Measurements from ENCODE around the gene SART1.
A peak's percentile ranks its signal among the peaks of the same experiment; 100 is the strongest.

The SART1 gene

GRCh38 chr11:65988791-65989592, 27.5 kb downstream of the SART1 start:
- ChIA-PET CTCF (interaction anchor here (0.6 to 44.9 kb wide), 36 partner anchors 9 to 374 kb away, joined by 3 to 1090 read pairs (median 4); partner anchors contain the start of genes CCDC85B, CTSW, EFEMP2 and FIBP), POLR2A (interaction anchor here (0.7 to 1.0 kb wide), 2 partner anchors 98 to 131 kb away, joined by 3 read pairs; partner anchors contain the start of genes CCDC85B and CFL1)
- TF ChIP-seq, protein P1, sequence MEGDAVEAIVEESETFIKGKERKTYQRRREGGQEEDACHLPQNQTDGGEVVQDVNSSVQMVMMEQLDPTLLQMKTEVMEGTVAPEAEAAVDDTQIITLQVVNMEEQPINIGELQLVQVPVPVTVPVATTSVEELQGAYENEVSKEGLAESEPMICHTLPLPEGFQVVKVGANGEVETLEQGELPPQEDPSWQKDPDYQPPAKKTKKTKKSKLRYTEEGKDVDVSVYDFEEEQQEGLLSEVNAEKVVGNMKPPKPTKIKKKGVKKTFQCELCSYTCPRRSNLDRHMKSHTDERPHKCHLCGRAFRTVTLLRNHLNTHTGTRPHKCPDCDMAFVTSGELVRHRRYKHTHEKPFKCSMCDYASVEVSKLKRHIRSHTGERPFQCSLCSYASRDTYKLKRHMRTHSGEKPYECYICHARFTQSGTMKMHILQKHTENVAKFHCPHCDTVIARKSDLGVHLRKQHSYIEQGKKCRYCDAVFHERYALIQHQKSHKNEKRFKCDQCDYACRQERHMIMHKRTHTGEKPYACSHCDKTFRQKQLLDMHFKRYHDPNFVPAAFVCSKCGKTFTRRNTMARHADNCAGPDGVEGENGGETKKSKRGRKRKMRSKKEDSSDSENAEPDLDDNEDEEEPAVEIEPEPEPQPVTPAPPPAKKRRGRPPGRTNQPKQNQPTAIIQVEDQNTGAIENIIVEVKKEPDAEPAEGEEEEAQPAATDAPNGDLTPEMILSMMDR (IDR thresholded peaks at IDR 0.05; ENCODE audit: insufficient read depth, low read length, missing control alignments): peak; percentile 94
- DNase-seq (ENCODE audit: low read depth, low spot score): peak; percentile 79
- no peak overlapping the region for H3K4me3 ChIP-seq (ENCODE audit: low read depth, low read length)

GRCh38 chr11:65992056-65992455, 30.5 kb downstream of the SART1 start:
- CTCF ChIA-PET: interaction anchor here (1.0 to 44.9 kb wide), 11 partner anchors 7 to 287 kb away, joined by 3 to 1090 read pairs (median 10); partner anchors contain the start of genes CCDC85B, CTSW, EFEMP2 and FIBP
- POLR2A ChIA-PET: interaction anchor here (1.0 kb wide), 1 partner anchor 120 kb away, joined by 3 read pairs; the partner anchor contains the start of gene EFEMP2
- no peak overlapping the region for H3K4me3 ChIP-seq (ENCODE audit: low read depth, low read length)
- no peak for DNase-seq (ENCODE audit: low read depth, low spot score)
- TF ChIP-seq, protein P1 (IDR thresholded peaks at IDR 0.05; ENCODE audit: insufficient read depth, low read length, missing control alignments): no peak

DNA sequence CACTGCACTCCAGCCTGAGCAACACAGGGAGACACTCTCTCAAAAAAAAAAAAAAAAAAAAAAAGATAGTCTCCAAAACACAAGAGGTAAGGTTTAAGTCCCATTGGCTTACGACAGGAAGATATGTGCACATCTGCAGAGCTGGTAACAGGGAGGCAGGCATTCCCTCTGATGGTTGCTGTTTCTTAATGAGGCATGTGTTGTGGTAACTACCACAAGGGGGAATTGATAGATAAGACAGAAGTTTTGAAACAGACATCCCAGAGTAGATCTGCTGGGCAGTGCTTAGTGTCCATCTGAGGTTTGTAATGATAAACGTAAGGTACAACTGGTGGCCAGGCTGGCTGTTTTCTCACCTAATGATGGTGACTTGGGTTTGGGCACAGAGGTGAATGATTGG, 35.8 kb downstream of the SART1 start:
- TF ChIP-seq, protein P1 (IDR thresholded peaks at IDR 0.05; ENCODE audit: insufficient read depth, low read length, missing control alignments): no peak
- no peak for DNase-seq (ENCODE audit: low read depth, low spot score)
- ChIA-PET CTCF (interaction anchor here (44.9 kb wide), 1 partner anchor 115 kb away, joined by 1090 read pairs; the partner anchor contains the start of genes CCDC85B, CTSW, EFEMP2 and FIBP), POLR2A (no interaction called here)
- no peak overlapping the region for H3K4me3 ChIP-seq (ENCODE audit: low read depth, low read length)

- DNase-seq (ENCODE audit: low read depth, low spot score): peak; percentile 88
- ChIA-PET POLR2A (interaction anchor here (0.5 to 1.4 kb wide), 7 partner anchors 9 to 142 kb away, joined by 3 to 6 read pairs (median 4); partner anchors contain the start of genes EFEMP2 and MUS81), CTCF (interaction anchor here (0.9 to 4.6 kb wide), 7 partner anchors 10 to 117 kb away, joined by 3 to 23 read pairs (median 3); partner anchors contain the start of gene CST6)
- TF ChIP-seq, protein P1 (IDR thresholded peaks at IDR 0.05; ENCODE audit: insufficient read depth, low read length, missing control alignments): no peak
- peak within 1 kb of the TSS; percentile 94 for H3K4me3 ChIP-seq (ENCODE audit: low read depth, low read length)
Measured at GRCh38 chr11:66001942-66002647, 40.6 kb downstream of the SART1 start, which contains the start of the genes BANF1 and EIF1AD. Gene BANF1, plus strand, starts transcription at chr11:66002503. Its CDS starts 748 bp downstream, at chr11:66003251. Gene EIF1AD, minus strand, starts transcription at chr11:66002157. Its CDS starts 1,768 bp downstream, at chr11:66000389.

DNA sequence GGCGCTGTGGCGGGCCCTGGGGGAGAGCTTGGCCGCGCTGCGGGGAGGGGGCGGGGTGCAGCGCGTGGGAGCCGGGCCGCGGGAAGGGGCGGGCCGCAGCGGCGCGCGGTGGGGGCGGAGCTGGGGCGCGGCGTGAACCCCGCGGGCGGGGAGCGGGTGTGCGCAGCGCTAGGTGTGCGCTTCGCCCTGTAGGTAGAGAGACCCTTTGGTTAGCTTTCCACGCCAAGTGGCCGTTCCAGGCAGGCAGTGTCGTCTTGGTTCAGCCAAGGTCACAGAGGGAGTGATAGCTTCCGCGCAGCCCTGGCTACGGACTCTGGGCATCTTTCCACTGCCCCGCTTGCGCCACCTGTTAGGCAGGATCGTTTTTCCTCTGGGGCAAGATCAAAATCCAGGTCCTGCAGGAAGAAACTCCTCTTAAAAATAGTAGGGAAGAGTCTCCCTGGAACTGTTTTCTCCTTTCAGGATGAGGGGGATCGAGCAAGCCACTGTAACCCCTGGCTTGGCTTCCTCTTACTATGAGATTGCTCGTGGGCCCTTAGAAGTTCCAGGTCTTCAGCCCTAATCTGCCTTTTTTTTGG, 41.2 kb downstream of the SART1 start:
- TF ChIP-seq, protein P1 (IDR thresholded peaks at IDR 0.05; ENCODE audit: insufficient read depth, low read length, missing control alignments): peak; percentile 8
- POLR2A ChIA-PET: interaction anchor here (0.5 to 1.4 kb wide), 9 partner anchors 8 to 143 kb away, joined by 3 to 6 read pairs (median 3); partner anchors contain the start of genes EFEMP2, FIBP and MUS81
- CTCF ChIA-PET: interaction anchor here (0.9 to 4.6 kb wide), 8 partner anchors 9 to 131 kb away, joined by 3 to 23 read pairs (median 3); partner anchors contain the start of gene CST6
- H3K4me3 ChIP-seq (ENCODE audit: low read depth, low read length): peak overlapping the region; percentile 94
- DNase-seq (ENCODE audit: low read depth, low spot score): no peak
